CD14-positive monocyte (primary cell): ENCODE measurements around the gene SLC7A5. TPM values are rescaled to one million over a fixed set of nuclear protein-coding genes. Genes with fewer than 3 reads are reported as not detected.
"Not testable (repeated sequence)": the region's sequence is repeated elsewhere in the genome, so short reads cannot be mapped to it uniquely, and the experiment has no call there.

Experiments
- DNase-seq, 3 donors: peaks; one replicate each; pipeline ENCODE4 v3.0.0-alpha.2; 2011 to 2022
- H2AFZ ChIP-seq: 2 replicates; pipeline ENCODE4 v1.6.0; 2012; ENCODE audit warnings: mild to moderate bottlenecking, low read depth, low read length, inconsistent platforms; ENCODE audit not compliant: insufficient read depth, poor library complexity, severe bottlenecking
- H3K27ac ChIP-seq, 2 donors: 1 replicate in 1 of 2; 2 replicates in 1 of 2; pipeline ENCODE4 v1.5.1; 2012 to 2013; ENCODE audit warnings: low read length in 2 of 2, control low read depth in 1 of 2, inconsistent platforms in 1 of 2, low read depth in 1 of 2, mild to moderate bottlenecking in 1 of 2
- H3K27me3 ChIP-seq, 2 donors: one replicate each; pipeline versions ENCODE4 v1.6.0 to v1.6.1; 2011 to 2013; ENCODE audit warnings: low read length in 2 of 2; ENCODE audit not compliant: control insufficient read depth in 2 of 2, insufficient read depth in 2 of 2
- H3K36me3 ChIP-seq, 2 donors: replicated peaks in 1 of 2; 1 replicate in 1 of 2; 2 replicates in 1 of 2; pipeline versions ENCODE4 v1.5.1 to v1.6.1; 2012 to 2013; ENCODE audit warnings: low read length in 2 of 2, control low read depth in 1 of 2, inconsistent platforms in 1 of 2, mild to moderate bottlenecking in 1 of 2; ENCODE audit not compliant: insufficient read depth in 2 of 2, control insufficient read depth in 1 of 2
- H3K4me1 ChIP-seq, 2 donors: 1 replicate in 1 of 2; 2 replicates in 1 of 2; pipeline versions ENCODE4 v1.5.1 to v1.6.1; 2012 to 2013; ENCODE audit warnings: low read length in 2 of 2, control low read depth in 1 of 2, inconsistent platforms in 1 of 2, mild to moderate bottlenecking in 1 of 2, moderate library complexity in 1 of 2; ENCODE audit not compliant: insufficient read depth in 2 of 2, control insufficient read depth in 1 of 2
- H3K4me2 ChIP-seq: replicated peaks from 2 replicates; pipeline ENCODE3; 2012; ENCODE audit warnings: low read length, moderate library complexity, mild to moderate bottlenecking; ENCODE audit not compliant: poor library complexity, severe bottlenecking; ENCODE audit errors: extremely low read depth
- H3K4me3 ChIP-seq, 3 experiments: fragments of 200-600 bp in 1 of 3; sonication (generic) in 1 of 3; replicated peaks in 1 of 3; 1 replicate in 2 of 3; 2 replicates in 1 of 3; pipeline ENCODE4 v1.5.1; 2011 to 2013; ENCODE audit warnings: low read length in 3 of 3, mild to moderate bottlenecking in 3 of 3, control low read depth in 2 of 3, low read depth in 2 of 3, inconsistent platforms in 1 of 3, moderate library complexity in 1 of 3
- H3K79me2 ChIP-seq: 2 replicates; pipeline ENCODE4 v1.6.0; 2012; ENCODE audit warnings: mild to moderate bottlenecking, control low read depth, inconsistent platforms, low read length, moderate library complexity; ENCODE audit not compliant: insufficient read depth
- H3K9ac ChIP-seq: 2 replicates; pipeline ENCODE4 v1.6.0; 2017; ENCODE audit warnings: low read length, mild to moderate bottlenecking; ENCODE audit not compliant: insufficient read depth, poor library complexity, severe bottlenecking
- H3K9me3 ChIP-seq, 2 donors: replicated peaks in 1 of 2; 1 replicate in 1 of 2; 2 replicates in 1 of 2; pipeline versions ENCODE4 v1.5.1 to v1.6.1; 2012 to 2013; ENCODE audit warnings: low read length in 2 of 2, control low read depth in 1 of 2; ENCODE audit not compliant: control insufficient read depth in 1 of 2, insufficient read depth in 1 of 2
- H4K20me1 ChIP-seq: 2 replicates; pipeline ENCODE4 v1.6.0; 2012; ENCODE audit warnings: mild to moderate bottlenecking, low read length, control low read depth, moderate library complexity; ENCODE audit not compliant: insufficient read depth
- H3K27ac Mint-ChIP-seq, 7 donors: one replicate each; pipeline ENCODE4 v1.8.0; 2020; ENCODE audit warnings: mild to moderate bottlenecking in 7 of 7, mixed read lengths in 7 of 7, moderate library complexity in 6 of 7, inconsistent platforms in 2 of 7
- H3K27me3 Mint-ChIP-seq, 3 donors: one replicate each; pipeline ENCODE4 v1.8.0; 2021 to 2022; ENCODE audit warnings: low read depth in 3 of 3, mild to moderate bottlenecking in 3 of 3, mixed read lengths in 3 of 3, moderate library complexity in 3 of 3, inconsistent platforms in 1 of 3
- H3K36me3 Mint-ChIP-seq, 2 donors: one replicate each; pipeline ENCODE4 v1.8.0; 2020; ENCODE audit warnings: mixed read lengths in 2 of 2, inconsistent platforms in 1 of 2, mild to moderate bottlenecking in 1 of 2
- H3K4me1 Mint-ChIP-seq: one replicate; pipeline ENCODE4 v1.8.0; 2020; ENCODE audit warnings: mild to moderate bottlenecking, mixed read lengths
- H3K4me3 Mint-ChIP-seq, 2 donors: one replicate each; pipeline ENCODE4 v1.8.0; 2020; ENCODE audit warnings: mild to moderate bottlenecking in 2 of 2, mixed read lengths in 2 of 2, moderate library complexity in 1 of 2
- H3K9me3 Mint-ChIP-seq, 7 donors: one replicate each; pipeline ENCODE4 v1.8.0; 2020 to 2022; ENCODE audit warnings: mixed read lengths in 7 of 7, mild to moderate bottlenecking in 6 of 7, moderate library complexity in 6 of 7, inconsistent platforms in 2 of 7
- CTCF ChIP-seq: fragments of 200-600 bp; IDR thresholded peaks from one replicate; pipeline ENCODE4 v1.8.0; 2022; ENCODE audit warnings: antibody characterized with exemption, mild to moderate bottlenecking
- WGBS: methylation state at CpG from one replicate; pipeline ENCODE4 v1.1.5; 2013; ENCODE audit warnings: missing lambda C conversion rate; ENCODE audit not compliant: insufficient coverage; 5-methylcytosine and 5-hydroxymethylcytosine counted together
- intact Hi-C, 2 donors: fragments of 100-400 bp; cut with micrococcal nuclease; formaldehyde crosslinking; loops; one replicate each; pipeline versions ENCODE4 v1.15.0 to v1.15.1; 2023
- polyA plus RNA-seq, 3 donors: library from polyadenylated mRNA; depleted of rRNA in 1 of 3; unstranded in 2 of 3; stranded (reverse) in 1 of 3; fragments of 300-500 nt in 2 of 3; fragments of >200 nt in 1 of 3; fragmentation: Illumina TruSeq in 2 of 3; gene quantifications; 1 replicate in 2 of 3; 2 replicates in 1 of 3; pipeline ENCODE4 v1.2.3, GENCODE V29; 2012 to 2021

The SLC7A5 gene
- polyA plus RNA-seq, 3 donors: 0.40 to 5.8 (median 1.1) TPM

- H3K27ac Mint-ChIP-seq, H3K4me3 ChIP-seq, H3K9ac ChIP-seq, H3K4me2 ChIP-seq, H3K27ac ChIP-seq, H3K27me3 ChIP-seq, H3K79me2 ChIP-seq, H3K36me3 Mint-ChIP-seq, H3K9me3 Mint-ChIP-seq, H4K20me1 ChIP-seq, H3K4me1 Mint-ChIP-seq, H2AFZ ChIP-seq, H3K4me1 ChIP-seq, H3K36me3 ChIP-seq, H3K9me3 ChIP-seq: not testable (repeated sequence)
- WGBS: 40% methylated on average over 34 of the region's 36 CpGs
- intact Hi-C loops: loop anchor here (1.0 to 5.0 kb wide), 6 partner anchors 37 to 131 kb away; no protein-coding TSS in a partner anchor
- TF ChIP-seq CTCF: peak; percentile 90
- DNase-seq: peak; percentile 63 to 71 (median 64)
- Mint-ChIP-seq H3K27me3 (peaks cover 12 to 23% (median 20%) of the 10 kb centered on the region in 3 donors), H3K4me3 (peak overlapping the region in 1 of 2 donors; percentile 11)
Measured at GRCh38 chr16:87909203-87909935, 40.1 kb upstream of the SLC7A5 start.

GRCh38 chr16:87908101-87908500, 38.8 kb upstream of the SLC7A5 start:
- not testable (repeated sequence) for H3K79me2 ChIP-seq, H3K9ac ChIP-seq, H3K4me2 ChIP-seq, H3K4me3 ChIP-seq, H4K20me1 ChIP-seq, H3K4me3 Mint-ChIP-seq, H3K27ac ChIP-seq, H3K9me3 Mint-ChIP-seq, DNase-seq, H3K9me3 ChIP-seq, H3K36me3 ChIP-seq, H3K4me1 ChIP-seq, H3K36me3 Mint-ChIP-seq, H2AFZ ChIP-seq, H3K4me1 Mint-ChIP-seq, H3K27me3 ChIP-seq
- intact Hi-C loops: loop anchor here (2.0 to 5.0 kb wide), 5 partner anchors 36 to 129 kb away; no protein-coding TSS in a partner anchor
- Mint-ChIP-seq H3K27ac (peak overlapping the region in 1 of 7 donors; percentile 21), H3K27me3 (peaks cover 12 to 23% (median 14%) of the 10 kb centered on the region in 3 donors)
- WGBS: 99% methylated on average over 11 of the region's 11 CpGs

GRCh38 chr16:87905521-87905920, 36.2 kb upstream of the SLC7A5 start:
- not testable (repeated sequence) for H3K79me2 ChIP-seq, H3K9me3 ChIP-seq, H4K20me1 ChIP-seq

GRCh38 chr16:87904963-87905362, 35.7 kb upstream of the SLC7A5 start:
- not testable (repeated sequence) for H3K27ac Mint-ChIP-seq, H3K36me3 ChIP-seq, H3K36me3 Mint-ChIP-seq, H3K4me1 ChIP-seq, H4K20me1 ChIP-seq, H3K4me2 ChIP-seq, H3K27ac ChIP-seq, H3K4me3 ChIP-seq, H2AFZ ChIP-seq, H3K79me2 ChIP-seq, H3K4me3 Mint-ChIP-seq, DNase-seq, H3K4me1 Mint-ChIP-seq, H3K27me3 ChIP-seq, H3K9me3 ChIP-seq, H3K9me3 Mint-ChIP-seq, H3K9ac ChIP-seq
- H3K27me3 Mint-ChIP-seq: peaks cover 5 to 18% (median 6%) of the 10 kb centered on the region in 3 donors
- WGBS: no CpG with 5 or more reads among the region's 5 CpGs
- intact Hi-C loops: loop anchor here (5.0 kb wide), 2 partner anchors 33 to 53 kb away; no protein-coding TSS in a partner anchor

More at GRCh38 chr16:87905521-87905920, 36.2 kb upstream of the SLC7A5 start:
- not testable (repeated sequence) for H3K27ac Mint-ChIP-seq, H3K4me1 ChIP-seq, H3K4me3 Mint-ChIP-seq, H3K9me3 Mint-ChIP-seq, H3K4me2 ChIP-seq, H3K4me3 ChIP-seq, H3K36me3 Mint-ChIP-seq, H3K36me3 ChIP-seq, DNase-seq, H3K27me3 ChIP-seq, H2AFZ ChIP-seq, H3K27ac ChIP-seq, H3K4me1 Mint-ChIP-seq, H3K9ac ChIP-seq
- intact Hi-C loops: loop anchor here (5.0 kb wide), 2 partner anchors 33 to 53 kb away; no protein-coding TSS in a partner anchor
- peaks cover 6 to 16% (median 6%) of the 10 kb centered on the region in 3 donors for H3K27me3 Mint-ChIP-seq
- WGBS: 92% methylated on average over 7 of the region's 7 CpGs
